GM20431 (cell line): Measurements from ENCODE around the gene SKAP2.

ENCODE experiments used
- in situ Hi-C: fragments of 300-500 bp; cut with MseI, MboI; formaldehyde crosslinking; loops from one replicate; pipeline ENCODE4 v1.15.0; 2020; ENCODE audit warnings: low sequenced_read_pairs; ENCODE audit not compliant: unreplicated experiment

Gene SKAP2

GRCh38 chr7:26673271-26673670 is 191.1 kb downstream of the SKAP2 start:
- in situ Hi-C loops = loop anchor here (25.0 kb wide), 2 partner anchors 311 to 786 kb away; no protein-coding TSS in a partner anchor

GRCh38 chr7:26670841-26671240 is 193.5 kb downstream of the SKAP2 start:
- in situ Hi-C loops = loop anchor here (25.0 kb wide), 2 partner anchors 309 to 784 kb away; no protein-coding TSS in a partner anchor

GRCh38 chr7:26670290-26670689 is 194.1 kb downstream of the SKAP2 start:
- in situ Hi-C loops = loop anchor here (25.0 kb wide), 2 partner anchors 308 to 783 kb away; no protein-coding TSS in a partner anchor

GRCh38 chr7:26668821-26669220 is 195.6 kb downstream of the SKAP2 start:
- in situ Hi-C loops = loop anchor here (25.0 kb wide), 2 partner anchors 307 to 782 kb away; no protein-coding TSS in a partner anchor

- in situ Hi-C loops = loop anchor here (25.0 kb wide), 2 partner anchors 305 to 780 kb away; no protein-coding TSS in a partner anchor
These were observed 196.8 kb downstream of the SKAP2 start for GRCh38 chr7:26667514-26668133.

- in situ Hi-C loops = loop anchor here (25.0 kb wide), 2 partner anchors 303 to 778 kb away; no protein-coding TSS in a partner anchor
These were observed 199.5 kb downstream of the SKAP2 start for GRCh38 chr7:26664735-26665416.

GRCh38 chr7:26664274-26664673 is 200.1 kb downstream of the SKAP2 start:
- in situ Hi-C loops = loop anchor here (25.0 kb wide), 2 partner anchors 302 to 777 kb away; no protein-coding TSS in a partner anchor

- in situ Hi-C loops = loop anchor here (25.0 kb wide), 2 partner anchors 302 to 777 kb away; no protein-coding TSS in a partner anchor
These were observed 200.5 kb downstream of the SKAP2 start for GRCh38 chr7:26663874-26664273.

GRCh38 chr7:26662646-26663045 is 201.7 kb downstream of the SKAP2 start:
- in situ Hi-C loops = loop anchor here (25.0 kb wide), 2 partner anchors 300 to 775 kb away; no protein-coding TSS in a partner anchor

GRCh38 chr7:26659121-26659520 is 205.3 kb downstream of the SKAP2 start:
- in situ Hi-C loops = loop anchor here (25.0 kb wide), 2 partner anchors 297 to 772 kb away; no protein-coding TSS in a partner anchor

GRCh38 chr7:26658389-26659084 is 205.9 kb downstream of the SKAP2 start:
- in situ Hi-C loops = loop anchor here (25.0 kb wide), 2 partner anchors 296 to 771 kb away; no protein-coding TSS in a partner anchor

GRCh38 chr7:26657686-26658388 is 206.6 kb downstream of the SKAP2 start:
- in situ Hi-C loops = loop anchor here (25.0 kb wide), 2 partner anchors 296 to 771 kb away; no protein-coding TSS in a partner anchor

GRCh38 chr7:26657206-26657641 is 207.2 kb downstream of the SKAP2 start:
- in situ Hi-C loops = loop anchor here (25.0 kb wide), 2 partner anchors 295 to 770 kb away; no protein-coding TSS in a partner anchor

- in situ Hi-C loops = loop anchor here (25.0 kb wide), 2 partner anchors 294 to 769 kb away; no protein-coding TSS in a partner anchor
These were observed 207.7 kb downstream of the SKAP2 start for GRCh38 chr7:26656735-26657134.

- in situ Hi-C loops = loop anchor here (25.0 kb wide), 2 partner anchors 293 to 768 kb away; no protein-coding TSS in a partner anchor
These were observed 208.6 kb downstream of the SKAP2 start for GRCh38 chr7:26655781-26656180.

GRCh38 chr7:26653430-26654399 is 210.7 kb downstream of the SKAP2 start:
- in situ Hi-C loops = loop anchor here (25.0 kb wide), 2 partner anchors 291 to 766 kb away; no protein-coding TSS in a partner anchor

GRCh38 chr7:26652401-26653100 is 211.8 kb downstream of the SKAP2 start:
- in situ Hi-C loops = loop anchor here (25.0 kb wide), 2 partner anchors 290 to 765 kb away; no protein-coding TSS in a partner anchor
